ENCODE data around the gene CHD1L.
"Not testable (repeated sequence)": the region's sequence is repeated elsewhere in the genome, so short reads cannot be mapped to it uniquely, and the experiment has no call there.

The CHD1L gene

GRCh38 chr1:147242449-147243227 is at the start of gene CHD1L:
TSS of gene CHD1L (plus strand) at chr1:147242684. CDS start at chr1:147242704, 20 bp downstream.
- TF ChIP-seq, protein P1, sequence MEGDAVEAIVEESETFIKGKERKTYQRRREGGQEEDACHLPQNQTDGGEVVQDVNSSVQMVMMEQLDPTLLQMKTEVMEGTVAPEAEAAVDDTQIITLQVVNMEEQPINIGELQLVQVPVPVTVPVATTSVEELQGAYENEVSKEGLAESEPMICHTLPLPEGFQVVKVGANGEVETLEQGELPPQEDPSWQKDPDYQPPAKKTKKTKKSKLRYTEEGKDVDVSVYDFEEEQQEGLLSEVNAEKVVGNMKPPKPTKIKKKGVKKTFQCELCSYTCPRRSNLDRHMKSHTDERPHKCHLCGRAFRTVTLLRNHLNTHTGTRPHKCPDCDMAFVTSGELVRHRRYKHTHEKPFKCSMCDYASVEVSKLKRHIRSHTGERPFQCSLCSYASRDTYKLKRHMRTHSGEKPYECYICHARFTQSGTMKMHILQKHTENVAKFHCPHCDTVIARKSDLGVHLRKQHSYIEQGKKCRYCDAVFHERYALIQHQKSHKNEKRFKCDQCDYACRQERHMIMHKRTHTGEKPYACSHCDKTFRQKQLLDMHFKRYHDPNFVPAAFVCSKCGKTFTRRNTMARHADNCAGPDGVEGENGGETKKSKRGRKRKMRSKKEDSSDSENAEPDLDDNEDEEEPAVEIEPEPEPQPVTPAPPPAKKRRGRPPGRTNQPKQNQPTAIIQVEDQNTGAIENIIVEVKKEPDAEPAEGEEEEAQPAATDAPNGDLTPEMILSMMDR (conservative IDR thresholded peaks at IDR 0.05; ENCODE audit: low read depth, low read length), result peak; percentile 83
- H3K4me3 ChIP-seq (ENCODE audit: low read depth, low read length), result peak within 1 kb of the TSS; percentile 88
- DNase-seq (ENCODE audit: low read depth), result peak; percentile 98

GRCh38 chr1:147197324-147197723 is 45.2 kb upstream of the CHD1L start:
- H3K4me3 ChIP-seq (ENCODE audit: low read depth, low read length); DNase-seq (ENCODE audit: low read depth): not testable (repeated sequence)

DNA sequence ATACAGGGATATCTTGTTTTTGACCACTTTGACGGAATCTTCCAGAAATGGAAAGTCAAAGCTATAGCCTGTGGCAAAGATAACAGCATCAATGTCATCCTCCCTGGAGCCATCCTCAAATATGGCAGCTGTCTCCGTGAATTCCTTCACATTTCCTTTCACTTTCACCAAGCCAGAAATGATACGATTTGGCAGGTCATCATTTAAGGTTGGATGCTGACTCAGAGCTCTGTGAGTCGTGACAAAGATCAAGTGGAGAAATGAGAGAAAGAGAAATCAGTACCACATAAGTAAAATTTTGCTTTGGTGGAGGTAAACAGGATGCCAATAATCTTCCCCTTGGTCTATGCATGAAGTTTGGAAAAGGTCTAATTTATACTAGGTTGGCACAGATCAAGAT is 41.2 kb upstream of the CHD1L start:
- no peak overlapping the region for H3K4me3 ChIP-seq (ENCODE audit: low read depth, low read length)
- TF ChIP-seq, protein P1 (conservative IDR thresholded peaks at IDR 0.05; ENCODE audit: low read depth, low read length), result no peak
- DNase-seq (ENCODE audit: low read depth), result no peak

DNA sequence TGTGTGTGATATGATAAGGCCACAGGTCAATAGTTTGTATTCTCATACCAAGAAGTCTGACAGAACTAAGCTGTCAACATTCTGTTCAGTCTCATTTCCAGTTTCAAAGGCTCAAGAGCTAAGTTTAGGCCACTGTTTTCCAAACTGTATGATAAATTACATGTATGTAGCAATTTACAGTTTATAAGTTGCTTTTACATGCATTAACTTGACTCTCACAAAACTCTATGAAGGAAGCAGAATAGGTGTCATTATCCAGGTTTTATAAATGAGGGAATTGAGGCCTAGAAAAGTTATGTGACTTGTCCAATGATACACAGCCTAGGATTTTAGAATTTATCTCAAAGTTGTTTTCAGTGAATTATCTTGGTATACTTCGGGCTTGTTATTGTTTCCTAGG is 40.7 kb upstream of the CHD1L start:
- TF ChIP-seq, protein P1 (conservative IDR thresholded peaks at IDR 0.05; ENCODE audit: low read depth, low read length), result no peak
- no peak for DNase-seq (ENCODE audit: low read depth)
- no peak overlapping the region for H3K4me3 ChIP-seq (ENCODE audit: low read depth, low read length)

DNA sequence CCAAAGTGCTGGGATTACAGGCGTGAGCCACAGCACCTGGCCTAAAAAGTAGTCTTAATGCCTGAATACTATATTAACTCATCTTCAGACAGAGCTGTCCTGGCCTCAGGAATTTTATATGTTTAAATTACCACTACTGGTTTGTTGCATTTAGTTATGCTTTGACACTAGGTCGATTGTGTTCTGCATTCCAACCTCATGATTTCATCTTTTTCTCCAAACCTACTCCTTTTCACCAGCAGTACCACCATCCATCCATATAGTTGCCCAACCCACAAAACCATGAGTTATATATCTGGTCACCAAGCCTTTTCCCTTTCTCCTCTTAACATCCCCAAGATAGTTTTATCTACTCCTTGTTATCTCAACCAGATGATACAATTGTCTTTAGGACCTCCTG is 39.9 kb upstream of the CHD1L start:
- no peak for DNase-seq (ENCODE audit: low read depth)
- TF ChIP-seq, protein P1 (conservative IDR thresholded peaks at IDR 0.05; ENCODE audit: low read depth, low read length), result no peak

GRCh38 chr1:147204080-147204479 is 38.4 kb upstream of the CHD1L start:
- TF ChIP-seq, protein P1 (conservative IDR thresholded peaks at IDR 0.05; ENCODE audit: low read depth, low read length), result no peak
- H3K4me3 ChIP-seq (ENCODE audit: low read depth, low read length), result no peak overlapping the region
- no peak for DNase-seq (ENCODE audit: low read depth)

More for the DNA sequence above, 39.9 kb upstream of the CHD1L start:
- no peak overlapping the region for H3K4me3 ChIP-seq (ENCODE audit: low read depth, low read length)

- H3K4me3 ChIP-seq (ENCODE audit: low read depth, low read length), result no peak overlapping the region
- TF ChIP-seq, protein P1 (conservative IDR thresholded peaks at IDR 0.05; ENCODE audit: low read depth, low read length), result no peak
- DNase-seq (ENCODE audit: low read depth), result no peak
Measured at GRCh38 chr1:147207192-147207591, 35.3 kb upstream of the CHD1L start.
